Endothelial cell of umbilical vein (primary cell): Measurements from ENCODE around the gene ZNF366.

ENCODE experiments used
- CTCF ChIP-seq, 2 donors: IDR thresholded peaks; 1 replicate in 1 of 2; 2 replicates in 1 of 2; pipeline ENCODE4 v1.5.1; 2011; ENCODE audit warnings: low read length in 2 of 2, mild to moderate bottlenecking in 2 of 2, moderate library complexity in 2 of 2, control low read depth in 1 of 2, inconsistent platforms in 1 of 2, low read depth in 1 of 2; ENCODE audit not compliant: insufficient read depth in 1 of 2; ENCODE audit errors: extremely low read depth in 1 of 2
- EZH2 ChIP-seq: IDR thresholded peaks from 2 replicates; pipeline ENCODE4 v1.6.1; 2012; ENCODE audit warnings: borderline replicate concordance, low read depth, mild to moderate bottlenecking, moderate library complexity, low read length, inconsistent platforms; ENCODE audit not compliant: severe bottlenecking
- FOS ChIP-seq: IDR thresholded peaks from 2 replicates; pipeline ENCODE4 v1.6.1; 2011; ENCODE audit warnings: mild to moderate bottlenecking, low read length, moderate library complexity, borderline replicate concordance; ENCODE audit not compliant: insufficient read depth
- MAX ChIP-seq: IDR thresholded peaks from 2 replicates; pipeline ENCODE4 v1.6.1; 2011; ENCODE audit not compliant: insufficient read depth, insufficient read length
- MYC ChIP-seq: IDR thresholded peaks from one replicate; pipeline ENCODE4 v1.6.1; 2011; ENCODE audit warnings: mild to moderate bottlenecking, low read depth, low read length
- POLR2A ChIP-seq: IDR thresholded peaks from 2 replicates; pipeline ENCODE4 v1.6.1; 2012; ENCODE audit warnings: low read depth, mild to moderate bottlenecking, control low read depth, low read length
- POLR2AphosphoS5 ChIP-seq: IDR thresholded peaks from 2 replicates; pipeline ENCODE4 v1.6.1; 2012; ENCODE audit warnings: low read depth, mild to moderate bottlenecking, control low read depth, low read length, moderate library complexity; ENCODE audit not compliant: insufficient read depth

- TF ChIP-seq POLR2A (no peak), CTCF (IDR thresholded peaks at IDR 0.05; ENCODE audit: extremely low read depth in 1 of 2, insufficient read depth in 1 of 2, low read depth in 1 of 2, low read length in 2 of 2) (no peak), POLR2AphosphoS5 (no peak), EZH2 (no peak), MAX (no peak), FOS (no peak), MYC (no peak)
Observed at GRCh38 chr5:72408603-72409002, 98.6 kb downstream of the ZNF366 start.
